MM.1S (cell line): ENCODE results near the gene DNAJC6.

Experiments used
- DNase-seq: peaks from one replicate; pipeline ENCODE4 v3.0.0-alpha.2; 2015
- H2AFZ ChIP-seq: fragments of 300-600 bp; sonication (generic); 2 replicates; pipeline ENCODE4 v1.6.0; 2016; ENCODE audit warnings: antibody characterized with exemption, low read length
- H3F3A ChIP-seq: fragments of 300-600 bp; sonication (generic); 2 replicates; pipeline ENCODE4 v1.6.1; 2016; ENCODE audit warnings: mild to moderate bottlenecking, antibody characterized with exemption, low read length, moderate library complexity, mixed read lengths; ENCODE audit not compliant: insufficient read depth
- H3K27ac ChIP-seq: fragments of 300-600 bp; sonication (generic); 2 replicates; pipeline ENCODE4 v1.5.1; 2016; ENCODE audit warnings: mild to moderate bottlenecking, low read length
- H3K27me3 ChIP-seq: fragments of 300-600 bp; sonication (generic); replicated peaks from 2 replicates; pipeline ENCODE4 v1.6.0; 2016; ENCODE audit warnings: low read length; ENCODE audit not compliant: insufficient read depth
- H3K36me3 ChIP-seq: fragments of 300-600 bp; sonication (generic); replicated peaks from 2 replicates; pipeline ENCODE4 v1.6.1; 2016; ENCODE audit warnings: mild to moderate bottlenecking, low read length, mixed read lengths; ENCODE audit not compliant: insufficient read depth
- H3K4me1 ChIP-seq: fragments of 300-600 bp; sonication (generic); 2 replicates; pipeline ENCODE4 v1.6.1; 2016; ENCODE audit warnings: low read length, mixed read lengths
- H3K4me2 ChIP-seq: fragments of 300-600 bp; sonication (generic); 2 replicates; pipeline ENCODE4 v1.6.0; 2016; ENCODE audit warnings: low read depth, low read length
- H3K4me3 ChIP-seq: fragments of 300-600 bp; sonication (generic); 2 replicates; pipeline ENCODE4 v1.5.1; 2016; ENCODE audit warnings: low read length, mixed read lengths
- H3K79me2 ChIP-seq: fragments of 300-600 bp; sonication (generic); 2 replicates; pipeline ENCODE4 v1.6.1; 2016; ENCODE audit warnings: mixed run types, low read length, mixed read lengths
- H3K9ac ChIP-seq: fragments of 300-600 bp; sonication (generic); 2 replicates; pipeline ENCODE4 v1.6.1; 2016; ENCODE audit warnings: low read length, mixed read lengths
- H3K9me2 ChIP-seq: fragments of 300-600 bp; sonication (generic); replicated peaks from 2 replicates; pipeline ENCODE4 v1.6.1; 2016; ENCODE audit warnings: mild to moderate bottlenecking, low read length, mixed read lengths; ENCODE audit not compliant: insufficient read depth
- H3K9me3 ChIP-seq: fragments of 300-600 bp; sonication (generic); replicated peaks from 2 replicates; pipeline ENCODE4 v1.6.1; 2016; ENCODE audit warnings: mild to moderate bottlenecking, low read length, mixed read lengths; ENCODE audit not compliant: insufficient read depth
- H4K20me1 ChIP-seq: fragments of 300-600 bp; sonication (generic); 2 replicates; pipeline ENCODE4 v1.6.1; 2016; ENCODE audit warnings: mild to moderate bottlenecking, low read length, moderate library complexity, mixed read lengths; ENCODE audit not compliant: insufficient read depth
- CTCF ChIP-seq: fragments of 300-600 bp; sonication (generic); IDR thresholded peaks from 2 replicates; pipeline ENCODE4 v1.5.1; 2016; ENCODE audit warnings: antibody characterized with exemption, low read length, mixed read lengths
- EZH2 ChIP-seq: fragments of 300-600 bp; sonication (generic); optimal IDR thresholded peaks from 2 replicates; pipeline ENCODE3; 2017; ENCODE audit warnings: low read depth, mild to moderate bottlenecking, antibody characterized with exemption, low read length, mixed read lengths
- EZH2phosphoT487 ChIP-seq: fragments of 300-600 bp; sonication (generic); IDR thresholded peaks from 2 replicates; pipeline ENCODE4 v1.6.1; 2018; ENCODE audit warnings: antibody characterized with exemption, low read length

The DNAJC6 gene

GRCh38 chr1:65443647-65444046, 134.3 kb downstream of the DNAJC6 start:
- Histone ChIP-seq H3K9me3 (no peaks in the 10 kb centered on the region), H3K9me2 (no peaks in the 10 kb centered on the region), H3K79me2 (no peaks in the 10 kb centered on the region), H3F3A (no peaks in the 10 kb centered on the region), H3K4me1 (no peaks in the 10 kb centered on the region), H3K4me3 (no peak overlapping the region), H4K20me1 (no peaks in the 10 kb centered on the region), H2AFZ (no peak overlapping the region), H3K27me3 (no peaks in the 10 kb centered on the region), H3K36me3 (no peaks in the 10 kb centered on the region), H3K27ac (no peak overlapping the region), H3K4me2 (no peak overlapping the region), H3K9ac (no peak overlapping the region)
- TF ChIP-seq CTCF (no peak), EZH2 (no peak), EZH2phosphoT487 (no peak)
- DNase-seq = no peak

GRCh38 chr1:65444128-65444640, 134.8 kb downstream of the DNAJC6 start:
- Histone ChIP-seq H3K9me2 (no peaks in the 10 kb centered on the region), H3K9me3 (no peaks in the 10 kb centered on the region), H3K4me3 (no peak overlapping the region), H3K9ac (no peak overlapping the region), H3K4me1 (no peaks in the 10 kb centered on the region), H3K27ac (no peak overlapping the region), H3K4me2 (no peak overlapping the region), H2AFZ (no peak overlapping the region), H3F3A (no peaks in the 10 kb centered on the region), H3K36me3 (no peaks in the 10 kb centered on the region), H3K27me3 (no peaks in the 10 kb centered on the region), H4K20me1 (no peaks in the 10 kb centered on the region), H3K79me2 (no peaks in the 10 kb centered on the region)
- no peak for DNase-seq
- TF ChIP-seq CTCF (no peak), EZH2phosphoT487 (no peak), EZH2 (no peak)

- H3K9ac ChIP-seq = no peak overlapping the region
- H3K4me3 ChIP-seq = no peak overlapping the region
- no peak overlapping the region for H3K27ac ChIP-seq
- H3K4me2 ChIP-seq = no peak overlapping the region
- H3K4me1 ChIP-seq = no peaks in the 10 kb centered on the region
- no peak overlapping the region for H2AFZ ChIP-seq
- H3F3A ChIP-seq = no peaks in the 10 kb centered on the region
- no peaks in the 10 kb centered on the region for H3K36me3 ChIP-seq
- H3K27me3 ChIP-seq = no peaks in the 10 kb centered on the region
- H4K20me1 ChIP-seq = no peaks in the 10 kb centered on the region
- H3K9me2 ChIP-seq = no peaks in the 10 kb centered on the region
- H3K79me2 ChIP-seq = no peaks in the 10 kb centered on the region
- H3K9me3 ChIP-seq = no peaks in the 10 kb centered on the region
- no peak for DNase-seq
- TF ChIP-seq CTCF (no peak), EZH2phosphoT487 (no peak), EZH2 (no peak)
Observed at GRCh38 chr1:65445837-65446236, 136.5 kb downstream of the DNAJC6 start.
